Mononuclear cell (primary cell): ENCODE results near the gene VSX1. TPM values are rescaled to one million over a fixed set of nuclear protein-coding genes. Genes with fewer than 3 reads are reported as not detected.

Experiments used
- H3K27me3 ChIP-seq: 2 replicates; pipeline ENCODE4 v1.6.0; 2011; ENCODE audit warnings: low read length, control low read depth; ENCODE audit not compliant: insufficient read depth
- H3K4me1 ChIP-seq: 2 replicates; pipeline ENCODE4 v1.5.1; 2011; ENCODE audit warnings: mild to moderate bottlenecking, low read length, control low read depth; ENCODE audit not compliant: insufficient read depth
- H3K4me3 ChIP-seq: 2 replicates; pipeline ENCODE4 v1.5.1; 2011; ENCODE audit warnings: mild to moderate bottlenecking, low read length, moderate library complexity
- H3K9me3 ChIP-seq: 2 replicates; pipeline ENCODE4 v1.5.1; 2011; ENCODE audit warnings: low read depth, mild to moderate bottlenecking, control low read depth, low read length
- total RNA-seq: library from RNA; depleted of rRNA; stranded (reverse); fragments of >200 nt; gene quantifications from one replicate; pipeline ENCODE4 v1.2.3, GENCODE V29; 2012

VSX1 gene
- not detected for total RNA-seq

DNA sequence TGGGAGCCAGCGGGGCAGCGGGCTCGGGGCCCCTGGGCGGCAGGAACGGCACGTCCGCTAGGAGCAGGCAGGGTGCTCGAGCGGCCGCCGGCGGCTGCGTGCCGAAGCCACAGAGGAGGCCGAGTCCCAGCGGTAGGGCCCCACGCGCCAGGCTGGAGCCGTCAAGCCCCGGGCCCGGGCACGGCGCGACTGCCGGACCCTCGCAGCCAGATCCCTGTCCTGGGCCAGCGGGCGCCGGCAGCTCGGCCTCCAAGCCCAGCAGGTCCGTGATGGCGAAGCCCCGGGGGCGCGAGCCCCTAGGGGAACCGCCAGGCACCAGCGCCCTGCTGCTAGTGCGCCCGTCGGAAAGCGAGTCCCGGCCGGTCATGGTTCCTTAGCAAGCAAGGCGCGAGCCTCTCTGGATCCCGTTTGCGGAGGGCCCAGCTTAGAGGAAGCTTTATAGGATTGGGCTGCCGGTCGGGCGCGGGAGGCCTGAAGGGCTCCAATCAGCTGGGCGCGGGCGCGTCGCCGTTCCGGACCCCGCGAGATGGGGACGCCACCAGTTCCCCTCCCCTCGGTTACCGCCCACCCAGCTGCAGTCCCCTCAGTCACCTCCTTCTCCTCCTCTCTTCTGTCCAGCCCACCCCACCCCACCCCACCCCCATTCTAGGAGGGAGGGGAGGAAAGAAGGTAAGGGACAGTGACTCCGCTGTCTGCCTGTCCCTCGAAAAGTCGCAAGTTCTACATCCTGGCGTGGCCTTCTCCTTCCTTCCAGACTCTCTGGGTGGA, at the start of gene VSX1:
TSS of gene VSX1 (minus strand) at position 412 of the 768 bp plus-strand sequence. CDS start at position 367, 45 bp downstream.
- Histone ChIP-seq H3K9me3 (no peaks in the 10 kb centered on the region), H3K4me1 (peaks cover 34% of the 10 kb centered on the region), H3K27me3 (peaks cover 90% of the 10 kb centered on the region), H3K4me3 (no peak within 1 kb of the TSS)

GRCh38 chr20:25129908-25130307, 48.0 kb upstream of the VSX1 start:
- Histone ChIP-seq H3K27me3 (no peaks in the 10 kb centered on the region), H3K4me3 (no peak overlapping the region), H3K4me1 (no peaks in the 10 kb centered on the region), H3K9me3 (no peaks in the 10 kb centered on the region)

- no peak overlapping the region for H3K4me3 ChIP-seq
- no peaks in the 10 kb centered on the region for H3K9me3 ChIP-seq
These were observed 47.5 kb upstream of the VSX1 start for GRCh38 chr20:25129428-25129827.

DNA sequence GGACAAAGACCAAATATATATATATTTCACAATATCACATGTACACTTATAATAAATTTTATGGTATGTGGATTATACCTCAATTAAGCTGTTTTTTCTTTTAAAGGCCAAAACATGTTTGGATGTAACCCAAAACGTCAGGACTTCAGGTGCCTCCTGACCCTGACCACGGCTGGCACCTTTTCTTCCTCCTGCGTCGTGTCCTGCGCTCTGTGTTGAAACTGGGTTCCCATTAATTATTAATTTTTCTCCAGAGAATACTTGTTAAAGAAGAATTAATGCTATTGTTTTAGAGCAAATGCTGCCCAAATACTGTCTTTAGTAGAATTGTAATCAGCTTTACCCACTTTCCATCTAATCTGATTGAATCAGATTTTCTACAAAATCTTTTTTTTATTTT, 46.7 kb upstream of the VSX1 start:
- H3K9me3 ChIP-seq, result no peaks in the 10 kb centered on the region
- H3K4me3 ChIP-seq, result no peak overlapping the region
- no peaks in the 10 kb centered on the region for H3K4me1 ChIP-seq
- no peaks in the 10 kb centered on the region for H3K27me3 ChIP-seq

More at GRCh38 chr20:25129428-25129827, 47.5 kb upstream of the VSX1 start:
- Histone ChIP-seq H3K27me3 (no peaks in the 10 kb centered on the region), H3K4me1 (no peaks in the 10 kb centered on the region)

DNA sequence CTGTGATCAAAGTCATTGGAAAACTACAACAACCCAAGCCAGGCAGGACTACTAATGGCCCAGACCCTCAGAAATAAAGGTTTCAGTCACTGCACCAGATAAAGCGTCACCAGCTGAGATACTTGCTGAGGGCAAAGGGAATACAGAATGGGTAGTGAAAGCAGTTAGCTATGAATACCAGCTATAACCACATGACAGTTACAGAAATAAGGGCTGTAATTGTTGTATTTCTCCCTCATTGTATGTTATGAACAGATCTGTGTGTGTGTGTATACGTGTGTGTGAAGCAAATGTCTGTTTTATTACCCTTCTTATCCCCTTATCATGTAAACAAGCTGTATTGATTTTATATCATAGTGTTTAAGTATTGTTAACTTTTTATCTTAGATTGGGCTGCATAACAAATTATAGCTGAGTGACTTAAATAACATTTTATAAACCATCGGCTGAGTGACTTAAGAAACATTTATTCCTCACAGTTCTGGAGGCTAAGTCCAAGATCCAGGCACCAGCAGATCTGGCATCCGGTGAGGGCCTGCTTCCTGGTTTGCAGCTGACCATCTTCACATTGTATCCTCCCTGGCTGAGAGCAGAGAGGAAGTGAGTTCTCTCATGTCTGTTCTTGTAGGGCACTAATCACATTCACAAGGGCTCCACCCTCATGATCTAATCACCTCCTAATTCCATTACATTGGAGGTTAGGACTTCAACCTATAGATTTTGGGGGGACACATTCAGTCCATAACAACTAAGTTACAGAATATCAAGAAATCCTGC, 46.0 kb upstream of the VSX1 start:
- H3K4me1 ChIP-seq, result no peaks in the 10 kb centered on the region

GRCh38 chr20:25126204-25127029, 44.5 kb upstream of the VSX1 start:
- H3K4me1 ChIP-seq, result no peaks in the 10 kb centered on the region

More for the DNA sequence above, 46.0 kb upstream of the VSX1 start:
- H3K4me3 ChIP-seq, result no peak overlapping the region
- no peaks in the 10 kb centered on the region for H3K27me3 ChIP-seq
- H3K9me3 ChIP-seq, result no peaks in the 10 kb centered on the region

DNA sequence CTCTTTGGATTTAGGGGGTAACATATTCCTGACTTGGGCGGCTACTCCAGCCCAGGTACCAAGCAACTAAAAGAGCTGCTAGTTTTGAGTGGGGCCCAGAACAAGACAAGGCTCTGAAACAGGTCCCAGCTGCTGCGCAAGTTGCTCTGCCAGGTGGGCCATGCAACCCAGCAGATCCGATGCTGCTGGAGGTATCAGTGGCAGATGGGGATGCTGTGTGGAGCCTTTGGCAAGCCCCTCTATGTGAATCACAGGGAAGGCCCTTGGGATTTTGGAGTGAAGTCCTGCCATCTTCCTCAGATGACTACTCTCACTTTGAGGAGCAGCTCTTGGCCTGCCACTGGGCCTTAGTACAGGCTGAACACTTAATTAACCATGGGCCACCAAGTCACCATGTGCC, 43.7 kb upstream of the VSX1 start:
- Histone ChIP-seq H3K27me3 (no peaks in the 10 kb centered on the region), H3K4me1 (no peaks in the 10 kb centered on the region), H3K4me3 (no peak overlapping the region), H3K9me3 (no peaks in the 10 kb centered on the region)

More at GRCh38 chr20:25126204-25127029, 44.5 kb upstream of the VSX1 start:
- Histone ChIP-seq H3K27me3 (no peaks in the 10 kb centered on the region), H3K4me3 (no peak overlapping the region), H3K9me3 (no peaks in the 10 kb centered on the region)

- no peaks in the 10 kb centered on the region for H3K9me3 ChIP-seq
- no peak overlapping the region for H3K4me3 ChIP-seq
- no peaks in the 10 kb centered on the region for H3K27me3 ChIP-seq
- no peaks in the 10 kb centered on the region for H3K4me1 ChIP-seq
These were observed 39.0 kb upstream of the VSX1 start for GRCh38 chr20:25120920-25121319.

DNA sequence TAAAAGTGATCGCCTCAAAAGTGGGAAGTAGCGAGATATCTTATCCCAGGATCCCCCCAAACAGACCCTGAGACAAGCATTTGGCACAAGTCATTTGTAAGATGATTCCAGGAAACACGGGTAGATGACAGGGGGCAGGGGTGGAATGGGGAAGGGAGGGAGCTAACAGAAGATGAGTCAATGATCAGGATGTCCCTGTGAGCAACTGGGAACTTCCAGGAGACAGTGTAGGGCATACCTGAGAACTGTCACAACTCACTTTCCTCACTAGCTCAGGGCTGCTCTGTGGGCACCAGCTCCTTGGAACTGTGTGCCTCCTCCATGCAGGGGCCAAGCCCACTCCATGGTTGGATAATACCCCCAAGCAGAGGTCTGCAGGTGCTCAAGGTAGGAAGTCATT, 38.5 kb upstream of the VSX1 start:
- no peaks in the 10 kb centered on the region for H3K4me1 ChIP-seq
- H3K27me3 ChIP-seq, result no peaks in the 10 kb centered on the region
- no peaks in the 10 kb centered on the region for H3K9me3 ChIP-seq

DNA sequence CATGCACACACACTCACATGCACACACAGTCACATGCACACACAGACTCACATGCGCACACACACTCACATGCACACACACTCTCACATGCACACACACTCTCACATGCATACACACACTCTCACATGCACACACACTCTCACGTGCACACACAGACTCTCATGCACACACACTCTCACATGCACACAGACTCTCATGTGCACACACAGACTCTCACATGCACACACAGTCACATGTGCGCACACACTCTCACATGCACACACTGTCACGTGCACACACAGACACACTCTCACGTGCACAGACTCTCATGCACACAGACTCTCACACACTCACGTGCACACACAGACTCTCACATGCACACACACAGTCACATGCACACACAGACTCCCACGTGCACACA, 36.6 kb upstream of the VSX1 start:
- Histone ChIP-seq H3K27me3 (no peaks in the 10 kb centered on the region), H3K9me3 (no peaks in the 10 kb centered on the region), H3K4me3 (no peak overlapping the region), H3K4me1 (no peaks in the 10 kb centered on the region)

More for the DNA sequence above, 38.5 kb upstream of the VSX1 start:
- no peak overlapping the region for H3K4me3 ChIP-seq

DNA sequence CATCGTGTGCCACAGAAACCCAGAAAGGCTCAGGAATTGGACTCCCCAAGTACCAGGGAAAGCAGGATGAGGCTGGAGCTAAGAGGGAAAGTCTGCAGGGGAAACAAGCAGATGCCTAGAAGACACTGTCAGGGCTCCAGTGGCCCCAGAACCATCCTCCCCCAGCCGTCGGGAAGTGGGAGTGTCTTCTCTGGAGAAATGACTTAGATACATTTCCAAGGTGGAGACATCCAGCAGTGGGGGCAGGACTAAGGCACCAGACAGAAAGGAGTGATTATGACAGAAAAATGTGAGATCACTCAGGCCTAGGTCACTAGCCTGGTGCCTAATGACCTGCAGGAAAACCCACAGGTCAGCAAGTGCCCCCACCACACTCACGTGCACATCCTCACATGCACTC, 36.0 kb upstream of the VSX1 start:
- H3K4me1 ChIP-seq, result no peaks in the 10 kb centered on the region
- H3K9me3 ChIP-seq, result no peaks in the 10 kb centered on the region
- H3K4me3 ChIP-seq, result no peak overlapping the region
- H3K27me3 ChIP-seq, result no peaks in the 10 kb centered on the region

GRCh38 chr20:25116739-25117458, 35.0 kb upstream of the VSX1 start:
- Histone ChIP-seq H3K27me3 (no peaks in the 10 kb centered on the region), H3K4me1 (no peaks in the 10 kb centered on the region), H3K9me3 (no peaks in the 10 kb centered on the region), H3K4me3 (no peak overlapping the region)

DNA sequence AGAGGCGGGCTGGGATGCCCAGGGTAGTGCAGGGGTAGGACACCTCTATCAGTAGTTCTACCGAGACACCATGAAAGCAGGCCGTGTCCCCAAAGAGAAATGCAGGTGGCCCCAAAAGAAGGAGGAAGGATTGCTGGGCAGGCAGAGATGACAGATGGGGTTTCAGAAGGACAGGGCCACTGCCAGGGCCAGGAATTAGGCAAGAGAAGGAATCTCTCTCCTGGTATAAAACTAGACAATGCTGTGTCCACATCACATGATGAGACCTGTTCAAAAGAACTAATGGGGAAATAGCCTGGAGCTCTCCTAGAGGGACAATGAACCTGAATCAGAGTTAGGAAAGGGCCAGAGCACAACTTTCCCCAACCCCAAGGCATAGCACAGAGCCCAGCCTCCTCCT, 21.6 kb upstream of the VSX1 start:
- Histone ChIP-seq H3K27me3 (no peaks in the 10 kb centered on the region), H3K4me3 (no peak overlapping the region), H3K4me1 (no peaks in the 10 kb centered on the region), H3K9me3 (no peaks in the 10 kb centered on the region)

DNA sequence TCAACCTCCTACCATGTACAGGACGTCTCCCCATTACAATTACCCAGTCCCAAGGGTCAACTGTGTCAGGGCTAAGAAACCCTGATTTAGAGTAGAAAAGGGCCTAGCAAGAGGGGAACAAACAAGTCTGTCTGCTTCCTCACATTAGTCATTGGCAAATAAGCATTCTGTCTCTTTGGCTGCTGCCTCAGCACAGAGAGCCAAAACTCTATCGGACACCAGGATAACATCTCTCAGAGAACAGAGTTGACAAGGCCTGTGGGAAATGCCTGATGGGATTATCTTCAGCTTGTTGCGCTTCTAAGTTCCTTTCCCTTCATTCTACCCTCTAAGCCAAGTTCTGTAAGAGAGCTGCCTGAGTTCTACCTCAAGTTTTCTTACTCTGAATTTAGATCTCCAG, 19.0 kb upstream of the VSX1 start:
- no peaks in the 10 kb centered on the region for H3K4me1 ChIP-seq
- H3K27me3 ChIP-seq, result no peaks in the 10 kb centered on the region
- no peaks in the 10 kb centered on the region for H3K9me3 ChIP-seq
- H3K4me3 ChIP-seq, result no peak overlapping the region
